WTC11 (cell line): ENCODE measurements around the gene TMEM87A. TPM values are rescaled to one million over a fixed set of nuclear protein-coding genes. Genes with fewer than 3 reads are reported as not detected.

Experiments used
- ATAC-seq: fragments of 200-7000 bp; cut with Tn5 transposase; 2 replicates; pipeline ENCODE4 v1.10.0; 2021; ENCODE audit warnings: mild to moderate bottlenecking, moderate library complexity
- CTCF ChIA-PET: fragments of 300-600 bp; sonication (Branson Sonifier 250); formaldehyde crosslinking; loops from one replicate; lab custom pipeline; 2021; ENCODE audit warnings: antibody characterized with exemption; lab: Charles Lee
- POLR2A ChIA-PET: fragments of 350-600 bp; sonication (Branson Sonifier 250); formaldehyde crosslinking; loops from one replicate; lab custom pipeline; 2021; ENCODE audit warnings: antibody characterized with exemption; lab: Charles Lee
- DNase-seq: peaks from one replicate; pipeline ENCODE4 v3.0.0; 2021; ENCODE audit warnings: low spot score
- H3K27ac Mint-ChIP-seq: 2 replicates; pipeline ENCODE4 v1.8.0; 2021; ENCODE audit warnings: mixed read lengths
- H3K27me3 Mint-ChIP-seq: 2 replicates; pipeline ENCODE4 v1.8.0; 2021; ENCODE audit warnings: low read depth, mild to moderate bottlenecking, moderate library complexity, mixed read lengths
- H3K36me3 Mint-ChIP-seq: 2 replicates; pipeline ENCODE4 v1.8.0; 2021; ENCODE audit warnings: mixed read lengths
- H3K4me1 Mint-ChIP-seq: 2 replicates; pipeline ENCODE4 v1.8.0; 2022; ENCODE audit warnings: mixed read lengths
- H3K4me3 Mint-ChIP-seq: 2 replicates; pipeline ENCODE4 v1.8.0; 2021; ENCODE audit warnings: mild to moderate bottlenecking, moderate library complexity, mixed read lengths
- H3K9me3 Mint-ChIP-seq: 2 replicates; pipeline ENCODE4 v1.8.0; 2021; ENCODE audit warnings: mixed read lengths
- AR ChIP-seq: fragments of 250-450 bp; sonication (Bioruptor Pico); IDR thresholded peaks from 2 replicates; pipeline ENCODE4 v1.9.0; 2021; ENCODE audit warnings: mild to moderate bottlenecking
- CREM ChIP-seq: sonication (generic); formaldehyde crosslinking; IDR thresholded peaks from 2 replicates; pipeline ENCODE4 v1.8.1; 2022; ENCODE audit warnings: mild to moderate bottlenecking, missing genetic modification reagents, moderate library complexity
- GTF2I ChIP-seq: fragments of 250-450 bp; sonication (Bioruptor Pico); conservative IDR thresholded peaks from 2 replicates; pipeline ENCODE4 v1.4.0; 2021; ENCODE audit warnings: mild to moderate bottlenecking
- RORB ChIP-seq: fragments of 250-450 bp; sonication (Bioruptor Pico); IDR thresholded peaks from 2 replicates; pipeline ENCODE4 v1.9.0; 2021; ENCODE audit warnings: mild to moderate bottlenecking
- SP1 ChIP-seq: sonication (generic); formaldehyde crosslinking; conservative IDR thresholded peaks from 2 replicates; pipeline ENCODE4 v1.8.1; 2022; ENCODE audit warnings: missing genetic modification reagents
- ZNF219 ChIP-seq: sonication (generic); formaldehyde crosslinking; IDR thresholded peaks from 2 replicates; pipeline ENCODE4 v1.8.0; 2023; ENCODE audit warnings: missing genetic modification reagents, mild to moderate bottlenecking, borderline replicate concordance
- ZNF317 ChIP-seq: sonication (generic); formaldehyde crosslinking; IDR thresholded peaks from 2 replicates; pipeline ENCODE4 v1.8.1; 2023; ENCODE audit warnings: low read depth, mild to moderate bottlenecking, moderate library complexity, missing genetic modification reagents, borderline replicate concordance
- ZNF423 ChIP-seq: fragments of 250-450 bp; sonication (Bioruptor Pico); IDR thresholded peaks from 2 replicates; pipeline ENCODE4 v2.1.2; 2022; ENCODE audit warnings: mild to moderate bottlenecking, moderate library complexity
- ZNF532 ChIP-seq: fragments of 250-450 bp; sonication (Bioruptor Pico); IDR thresholded peaks from 2 replicates; pipeline ENCODE4 v1.9.0; 2021; ENCODE audit warnings: mild to moderate bottlenecking, borderline replicate concordance
- total RNA-seq: library from RNA; stranded (reverse); gene quantifications from 3 replicates; pipeline ENCODE4 v1.2.3, GENCODE V29; 2021
- TF ChIP-seq, protein P1 (sequence below): sonication (generic); formaldehyde crosslinking; IDR thresholded peaks from 2 replicates; pipeline ENCODE4 v1.8.0; 2022; ENCODE audit warnings: missing genetic modification reagents
- TF ChIP-seq, protein P2 (sequence below): fragments of 250-450 bp; sonication (Bioruptor Pico); IDR thresholded peaks from 2 replicates; pipeline ENCODE4 v2.1.2; 2022; ENCODE audit warnings: mild to moderate bottlenecking, moderate library complexity
- TF ChIP-seq, protein P3 (sequence below): sonication (generic); formaldehyde crosslinking; IDR thresholded peaks from 2 replicates; pipeline ENCODE4 v1.8.1; 2023; ENCODE audit warnings: mild to moderate bottlenecking, missing genetic modification reagents
- TF ChIP-seq, protein P4 (sequence below): sonication (generic); formaldehyde crosslinking; IDR thresholded peaks from 2 replicates; pipeline ENCODE4 v1.8.0; 2023; ENCODE audit warnings: missing genetic modification reagents

The TMEM87A gene
- total RNA-seq, 1 experiment from 2014 or later: 32.4 TPM

DNA sequence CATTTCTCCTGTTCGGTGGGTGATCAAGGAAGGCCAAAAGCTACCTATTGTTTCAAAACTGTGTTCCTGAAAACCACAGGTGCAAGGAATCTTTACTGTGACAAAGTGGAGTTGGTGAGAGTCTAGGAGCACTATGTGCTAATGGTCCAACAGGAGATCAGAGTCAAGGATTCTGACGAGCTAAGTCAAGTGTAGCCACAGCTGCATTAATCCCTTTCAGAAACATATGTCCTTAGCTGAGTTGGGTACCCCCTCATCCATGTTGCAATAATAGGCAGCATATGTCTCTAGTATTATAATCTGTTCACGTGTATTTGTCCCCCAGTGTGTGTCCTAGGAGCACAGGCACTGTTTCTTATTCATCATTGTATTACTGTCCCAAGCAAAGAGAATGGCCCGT, 66.8 kb downstream of the TMEM87A start (continued):
- TF ChIP-seq, protein P1, sequence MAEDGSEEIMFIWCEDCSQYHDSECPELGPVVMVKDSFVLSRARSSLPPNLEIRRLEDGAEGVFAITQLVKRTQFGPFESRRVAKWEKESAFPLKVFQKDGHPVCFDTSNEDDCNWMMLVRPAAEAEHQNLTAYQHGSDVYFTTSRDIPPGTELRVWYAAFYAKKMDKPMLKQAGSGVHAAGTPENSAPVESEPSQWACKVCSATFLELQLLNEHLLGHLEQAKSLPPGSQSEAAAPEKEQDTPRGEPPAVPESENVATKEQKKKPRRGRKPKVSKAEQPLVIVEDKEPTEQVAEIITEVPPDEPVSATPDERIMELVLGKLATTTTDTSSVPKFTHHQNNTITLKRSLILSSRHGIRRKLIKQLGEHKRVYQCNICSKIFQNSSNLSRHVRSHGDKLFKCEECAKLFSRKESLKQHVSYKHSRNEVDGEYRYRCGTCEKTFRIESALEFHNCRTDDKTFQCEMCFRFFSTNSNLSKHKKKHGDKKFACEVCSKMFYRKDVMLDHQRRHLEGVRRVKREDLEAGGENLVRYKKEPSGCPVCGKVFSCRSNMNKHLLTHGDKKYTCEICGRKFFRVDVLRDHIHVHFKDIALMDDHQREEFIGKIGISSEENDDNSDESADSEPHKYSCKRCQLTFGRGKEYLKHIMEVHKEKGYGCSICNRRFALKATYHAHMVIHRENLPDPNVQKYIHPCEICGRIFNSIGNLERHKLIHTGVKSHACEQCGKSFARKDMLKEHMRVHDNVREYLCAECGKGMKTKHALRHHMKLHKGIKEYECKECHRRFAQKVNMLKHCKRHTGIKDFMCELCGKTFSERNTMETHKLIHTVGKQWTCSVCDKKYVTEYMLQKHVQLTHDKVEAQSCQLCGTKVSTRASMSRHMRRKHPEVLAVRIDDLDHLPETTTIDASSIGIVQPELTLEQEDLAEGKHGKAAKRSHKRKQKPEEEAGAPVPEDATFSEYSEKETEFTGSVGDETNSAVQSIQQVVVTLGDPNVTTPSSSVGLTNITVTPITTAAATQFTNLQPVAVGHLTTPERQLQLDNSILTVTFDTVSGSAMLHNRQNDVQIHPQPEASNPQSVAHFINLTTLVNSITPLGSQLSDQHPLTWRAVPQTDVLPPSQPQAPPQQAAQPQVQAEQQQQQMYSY (CRISPR knock-in tag): no peak

GRCh38 chr15:42203891-42204290, 69.3 kb downstream of the TMEM87A start:
- Mint-ChIP-seq H3K4me3 (no peak overlapping the region), H3K36me3 (no peaks in the 10 kb centered on the region), H3K27ac (no peak overlapping the region), H3K9me3 (no peaks in the 10 kb centered on the region), H3K27me3 (no peaks in the 10 kb centered on the region), H3K4me1 (peaks cover 14% of the 10 kb centered on the region)
- TF ChIP-seq ZNF317: no peak
- TF ChIP-seq, protein P2, sequence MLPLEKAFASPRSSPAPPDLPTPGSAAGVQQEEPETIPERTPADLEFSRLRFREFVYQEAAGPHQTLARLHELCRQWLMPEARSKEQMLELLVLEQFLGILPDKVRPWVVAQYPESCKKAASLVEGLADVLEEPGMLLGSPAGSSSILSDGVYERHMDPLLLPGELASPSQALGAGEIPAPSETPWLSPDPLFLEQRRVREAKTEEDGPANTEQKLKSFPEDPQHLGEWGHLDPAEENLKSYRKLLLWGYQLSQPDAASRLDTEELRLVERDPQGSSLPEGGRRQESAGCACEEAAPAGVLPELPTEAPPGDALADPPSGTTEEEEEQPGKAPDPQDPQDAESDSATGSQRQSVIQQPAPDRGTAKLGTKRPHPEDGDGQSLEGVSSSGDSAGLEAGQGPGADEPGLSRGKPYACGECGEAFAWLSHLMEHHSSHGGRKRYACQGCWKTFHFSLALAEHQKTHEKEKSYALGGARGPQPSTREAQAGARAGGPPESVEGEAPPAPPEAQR (CRISPR knock-in tag): no peak
- TF ChIP-seq GTF2I (CRISPR knock-in tag): no peak
- TF ChIP-seq, protein P1 (CRISPR knock-in tag): no peak
- ChIA-PET POLR2A (interaction anchor here (1.4 kb wide), 1 partner anchor 182 kb away, joined by 3 read pairs; no protein-coding TSS in a partner anchor), CTCF (interaction anchor here (0.6 to 1.0 kb wide), 2 partner anchors 70 to 181 kb away, joined by 3 read pairs; no protein-coding TSS in a partner anchor)
- DNase-seq: no peak
- ATAC-seq: no peak

DNA sequence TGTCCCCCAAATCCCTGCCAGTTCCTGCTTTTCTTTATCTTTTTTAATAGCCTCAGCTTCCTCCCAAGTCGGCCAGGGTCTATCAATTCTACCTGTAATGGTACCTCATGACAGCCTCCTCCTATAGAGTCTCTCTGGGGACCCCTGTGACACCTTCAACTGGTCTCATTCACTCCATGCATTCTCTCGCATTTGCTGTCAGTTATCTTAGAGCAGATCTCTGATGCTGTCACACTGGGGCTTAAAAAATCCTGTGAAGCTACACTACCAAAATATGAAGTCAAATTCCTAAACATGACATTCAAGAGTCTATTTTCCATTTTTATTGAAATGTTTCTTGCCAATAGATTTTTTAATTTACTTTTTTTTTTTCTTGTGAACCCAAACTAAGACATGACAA, 70.6 kb downstream of the TMEM87A start:
- Mint-ChIP-seq H3K9me3 (no peaks in the 10 kb centered on the region), H3K36me3 (peaks cover 4% of the 10 kb centered on the region; the same call in 1 of the 2 replicates), H3K4me1 (peaks cover 11% of the 10 kb centered on the region), H3K27ac (no peak overlapping the region), H3K4me3 (no peak overlapping the region), H3K27me3 (no peaks in the 10 kb centered on the region)
- no peak for DNase-seq
- ChIA-PET CTCF (no interaction called here), POLR2A (no interaction called here)
- ATAC-seq: no peak
- TF ChIP-seq CREM (no peak), ZNF532 (CRISPR knock-in tag) (no peak), RORB (CRISPR knock-in tag) (no peak), ZNF423 (CRISPR knock-in tag) (no peak), SP1 (CRISPR knock-in tag) (no peak), ZNF219 (no peak), AR (no peak)
- TF ChIP-seq, protein P3, sequence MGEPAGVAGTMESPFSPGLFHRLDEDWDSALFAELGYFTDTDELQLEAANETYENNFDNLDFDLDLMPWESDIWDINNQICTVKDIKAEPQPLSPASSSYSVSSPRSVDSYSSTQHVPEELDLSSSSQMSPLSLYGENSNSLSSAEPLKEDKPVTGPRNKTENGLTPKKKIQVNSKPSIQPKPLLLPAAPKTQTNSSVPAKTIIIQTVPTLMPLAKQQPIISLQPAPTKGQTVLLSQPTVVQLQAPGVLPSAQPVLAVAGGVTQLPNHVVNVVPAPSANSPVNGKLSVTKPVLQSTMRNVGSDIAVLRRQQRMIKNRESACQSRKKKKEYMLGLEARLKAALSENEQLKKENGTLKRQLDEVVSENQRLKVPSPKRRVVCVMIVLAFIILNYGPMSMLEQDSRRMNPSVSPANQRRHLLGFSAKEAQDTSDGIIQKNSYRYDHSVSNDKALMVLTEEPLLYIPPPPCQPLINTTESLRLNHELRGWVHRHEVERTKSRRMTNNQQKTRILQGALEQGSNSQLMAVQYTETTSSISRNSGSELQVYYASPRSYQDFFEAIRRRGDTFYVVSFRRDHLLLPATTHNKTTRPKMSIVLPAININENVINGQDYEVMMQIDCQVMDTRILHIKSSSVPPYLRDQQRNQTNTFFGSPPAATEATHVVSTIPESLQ (CRISPR knock-in tag): no peak
- TF ChIP-seq, protein P4, sequence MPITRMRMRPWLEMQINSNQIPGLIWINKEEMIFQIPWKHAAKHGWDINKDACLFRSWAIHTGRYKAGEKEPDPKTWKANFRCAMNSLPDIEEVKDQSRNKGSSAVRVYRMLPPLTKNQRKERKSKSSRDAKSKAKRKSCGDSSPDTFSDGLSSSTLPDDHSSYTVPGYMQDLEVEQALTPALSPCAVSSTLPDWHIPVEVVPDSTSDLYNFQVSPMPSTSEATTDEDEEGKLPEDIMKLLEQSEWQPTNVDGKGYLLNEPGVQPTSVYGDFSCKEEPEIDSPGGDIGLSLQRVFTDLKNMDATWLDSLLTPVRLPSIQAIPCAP: no peak
